ENCODE results near the gene NDUFA12.

The NDUFA12 gene

DNA sequence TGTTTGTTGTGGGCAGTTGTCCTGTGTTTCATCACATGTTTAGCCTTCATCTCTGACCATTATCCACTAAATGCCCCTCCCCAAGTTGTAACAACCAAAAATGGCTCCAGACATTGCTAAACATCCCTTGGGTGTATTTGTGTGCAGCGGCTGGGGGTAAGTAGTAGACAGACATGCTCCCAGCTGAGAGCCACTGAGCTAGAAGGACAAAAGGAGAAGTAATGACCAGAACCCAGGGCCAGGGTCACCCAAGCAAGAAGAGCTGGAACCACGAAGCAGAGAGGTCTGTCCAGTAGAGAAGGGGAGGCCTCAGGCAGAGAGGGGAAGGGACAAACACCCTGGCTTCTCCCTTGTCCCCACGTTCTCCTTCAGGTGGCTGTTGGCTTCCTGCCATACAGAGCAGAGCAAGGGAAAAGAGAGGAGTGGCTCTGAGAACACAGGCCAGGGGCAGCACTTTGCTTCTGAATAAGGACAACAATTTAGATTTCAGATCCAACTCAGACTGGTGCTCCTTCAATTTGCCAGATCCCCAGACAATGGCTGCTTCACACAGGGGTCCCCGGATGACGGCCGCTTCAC is 55.2 kb downstream of the NDUFA12 start:
- in situ Hi-C loops (cut with MboI; ENCODE audit: low sequenced_read_pairs), result no loop called here

DNA sequence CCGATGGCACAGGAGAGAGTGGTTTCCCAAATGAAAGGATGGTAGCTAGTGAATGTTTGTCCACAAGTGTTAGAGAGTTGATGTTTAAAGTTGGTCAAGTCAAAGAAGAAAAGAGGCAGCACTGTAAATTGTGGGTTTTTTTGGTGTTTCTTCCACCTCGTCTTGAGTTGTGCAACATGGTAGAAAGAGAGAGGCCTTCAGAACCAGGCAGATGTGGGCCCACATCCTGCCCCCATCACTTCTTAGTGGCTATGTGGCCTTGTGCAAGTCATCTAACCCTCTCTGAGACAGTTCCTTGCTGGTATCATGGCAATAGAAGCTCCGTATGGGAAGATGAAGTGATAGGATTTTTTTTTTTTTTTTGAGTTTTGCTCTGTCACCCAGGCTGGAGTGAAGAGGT is 60.8 kb downstream of the NDUFA12 start:
- in situ Hi-C loops (cut with MboI; ENCODE audit: low sequenced_read_pairs), result no loop called here

DNA sequence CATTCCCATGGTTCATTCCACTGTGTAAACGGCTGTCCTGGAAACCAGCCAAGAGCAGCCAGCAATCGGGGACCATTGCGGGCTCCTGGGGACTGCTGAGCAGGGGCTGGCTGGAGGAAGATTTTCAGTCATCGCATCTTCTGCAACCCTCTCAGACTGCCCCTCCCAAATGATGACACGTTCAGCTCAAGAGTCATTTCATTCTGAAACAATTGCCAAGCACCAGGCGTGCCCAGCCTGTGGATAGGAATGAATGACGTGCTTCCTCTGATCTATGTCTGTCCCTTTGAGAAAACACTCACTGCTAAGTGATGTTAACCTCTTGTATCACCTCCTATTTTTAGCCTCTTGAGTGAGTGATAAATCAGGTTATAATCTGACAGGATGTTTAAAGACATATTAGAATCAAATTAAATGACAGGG is 62.0 kb downstream of the NDUFA12 start:
- in situ Hi-C loops (cut with MboI; ENCODE audit: low sequenced_read_pairs), result no loop called here

DNA sequence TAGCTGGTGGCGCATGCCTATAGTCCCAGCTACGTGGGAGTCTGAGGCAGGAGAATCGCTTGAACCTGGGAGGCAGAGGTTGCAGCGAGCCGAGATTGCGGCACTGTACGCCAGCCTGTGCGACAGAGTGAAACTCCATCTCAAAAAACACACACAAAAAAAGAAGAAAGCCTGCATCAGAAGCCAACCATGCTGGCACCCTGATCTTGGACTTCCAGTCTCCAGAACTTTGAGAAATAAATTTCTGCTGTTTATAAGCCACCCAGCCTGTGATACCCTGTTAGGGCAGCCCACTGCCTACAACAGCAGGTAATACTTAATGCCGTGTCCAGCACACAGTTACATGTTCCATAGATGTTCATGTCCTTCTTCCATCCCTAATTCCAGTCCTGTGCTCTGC is 62.7 kb downstream of the NDUFA12 start:
- in situ Hi-C loops (cut with MboI; ENCODE audit: low sequenced_read_pairs), result no loop called here

DNA sequence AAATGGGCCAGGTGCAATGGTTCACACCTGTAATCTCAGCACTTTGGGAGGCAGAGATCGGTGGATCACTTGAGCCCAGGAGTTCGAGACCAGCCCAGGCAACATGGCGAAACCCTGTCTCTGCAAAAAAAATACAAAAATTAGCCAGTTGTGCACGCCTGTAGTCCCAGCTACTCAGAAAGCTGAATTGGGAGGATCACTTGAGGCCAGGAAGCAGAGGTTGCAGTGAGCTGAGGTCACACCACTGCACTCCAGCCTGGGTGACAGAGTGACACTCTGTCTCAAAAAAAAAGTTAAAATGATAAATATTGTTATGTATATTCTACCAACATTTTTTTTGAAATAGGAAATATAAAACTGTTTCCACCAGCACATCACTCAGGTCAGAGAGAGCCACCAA is 64.9 kb downstream of the NDUFA12 start:
- in situ Hi-C loops (cut with MboI; ENCODE audit: low sequenced_read_pairs), result no loop called here

DNA sequence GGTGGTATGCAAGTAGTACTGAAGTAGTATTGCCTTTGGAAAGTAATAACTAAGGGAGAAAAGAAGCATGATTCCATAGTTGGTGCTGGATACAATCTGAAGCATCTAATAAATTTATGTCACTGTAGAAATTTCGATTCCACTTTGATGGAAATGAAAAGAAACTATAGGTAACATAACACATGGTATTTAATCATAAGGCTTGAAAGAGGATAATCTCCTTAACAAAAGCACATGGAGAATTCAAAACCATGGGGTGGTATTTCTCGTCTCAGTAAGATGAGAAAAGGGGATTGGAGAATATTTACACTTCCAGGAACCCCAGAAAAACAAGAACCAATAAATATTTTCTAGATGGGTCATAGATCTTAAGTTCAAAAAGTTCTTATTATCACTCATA is 72.7 kb downstream of the NDUFA12 start:
- in situ Hi-C loops (cut with MboI; ENCODE audit: low sequenced_read_pairs), result no loop called here

DNA sequence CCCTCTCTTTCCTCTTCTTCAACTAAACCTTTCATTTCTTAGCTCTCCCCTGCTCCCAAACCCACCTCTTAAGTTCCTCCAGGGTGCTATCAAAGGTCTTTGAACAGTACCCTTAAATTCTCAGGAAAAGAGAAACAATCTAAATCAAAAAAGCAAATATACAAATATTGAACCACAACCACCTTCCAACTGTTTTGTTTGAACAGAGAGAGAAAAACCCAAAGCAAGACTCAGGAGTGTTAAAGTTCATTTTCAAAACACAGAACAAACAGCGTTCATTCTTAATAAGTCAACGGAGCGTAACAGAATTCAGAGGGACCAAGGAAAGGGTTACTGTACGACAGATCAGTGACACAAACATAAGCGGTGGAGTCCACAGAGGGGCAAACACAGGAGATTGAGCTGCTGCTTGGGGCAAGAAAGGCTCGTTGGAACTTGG is 73.3 kb downstream of the NDUFA12 start:
- in situ Hi-C loops (cut with MboI; ENCODE audit: low sequenced_read_pairs), result no loop called here

DNA sequence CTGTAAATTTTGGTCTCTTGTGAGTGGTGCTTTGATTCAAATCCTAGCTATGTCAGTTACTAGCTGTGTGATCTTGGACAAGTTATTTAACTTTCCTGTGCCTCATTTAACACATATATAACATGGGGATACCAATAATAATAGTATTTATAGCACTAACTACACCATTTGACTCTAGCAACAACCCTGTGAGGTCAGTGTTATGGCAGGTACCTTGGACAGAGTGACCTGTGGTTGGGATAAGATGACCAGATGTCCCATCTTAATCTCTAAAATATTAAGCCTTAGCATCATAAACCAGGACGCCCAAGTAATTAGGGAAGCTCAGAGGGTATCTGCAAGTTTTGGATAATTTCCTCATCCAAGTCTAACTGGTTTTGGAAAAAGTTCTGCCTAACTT is 73.7 kb downstream of the NDUFA12 start:
- in situ Hi-C loops (cut with MboI; ENCODE audit: low sequenced_read_pairs), result no loop called here

DNA sequence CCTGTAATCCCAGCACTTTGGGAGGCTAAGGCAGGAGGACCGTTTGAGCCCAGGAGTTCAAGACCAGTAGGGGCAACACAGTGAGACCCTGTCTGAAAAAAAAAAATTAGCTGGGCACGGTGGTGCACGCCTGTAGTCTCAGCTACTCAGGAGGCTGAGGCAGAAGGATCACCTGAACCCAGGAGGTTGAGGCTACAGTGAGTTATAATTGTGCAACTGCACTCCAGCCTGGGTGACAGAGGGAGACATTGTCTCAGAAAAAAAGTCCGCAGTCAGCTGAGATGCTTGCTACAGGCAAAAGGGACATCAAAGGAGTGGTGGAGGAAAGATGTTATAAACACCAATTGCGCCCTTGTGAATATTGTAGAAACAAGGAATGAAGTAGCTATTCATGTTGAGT is 77.8 kb downstream of the NDUFA12 start:
- in situ Hi-C loops (cut with MboI; ENCODE audit: low sequenced_read_pairs), result no loop called here

DNA sequence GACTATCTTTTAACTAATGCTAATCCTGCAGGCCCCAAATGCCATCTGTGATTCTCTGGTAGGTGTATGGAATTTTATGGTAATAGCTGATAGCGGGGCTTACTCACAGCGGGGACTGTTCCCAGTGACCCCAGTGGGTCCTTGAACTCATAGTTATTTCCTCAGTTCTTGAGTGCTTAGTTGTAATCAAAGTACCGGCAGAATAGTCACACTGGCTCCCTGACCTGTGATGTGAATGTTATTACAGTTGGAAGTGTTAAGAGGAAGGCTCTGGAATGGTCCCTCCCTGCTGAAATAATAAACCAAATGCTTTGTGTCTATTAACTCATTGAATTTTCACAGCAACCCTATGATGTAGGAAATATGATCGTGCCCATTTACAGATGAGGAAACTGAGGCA is 78.3 kb downstream of the NDUFA12 start:
- in situ Hi-C loops (cut with MboI; ENCODE audit: low sequenced_read_pairs), result no loop called here

DNA sequence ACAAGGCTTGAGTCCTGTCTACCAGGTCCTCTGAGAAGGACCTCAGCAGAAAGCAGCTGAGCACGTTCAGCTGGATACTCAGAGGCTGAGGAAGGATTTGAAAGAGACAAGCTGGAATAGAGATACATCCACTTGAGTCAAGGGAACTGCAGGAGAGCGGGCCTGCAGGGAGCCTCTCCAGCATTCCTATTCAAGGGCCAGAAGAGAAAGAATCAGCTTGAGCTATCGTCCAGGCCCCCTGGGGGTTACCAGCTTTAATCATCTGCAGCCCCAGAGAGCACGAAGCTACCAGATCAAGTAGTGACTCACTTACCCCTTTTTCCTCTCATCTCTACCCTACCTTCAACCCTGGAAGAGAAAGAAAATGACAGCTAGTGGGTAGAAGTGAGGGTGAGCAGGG is 80.9 kb downstream of the NDUFA12 start:
- in situ Hi-C loops (cut with MboI; ENCODE audit: low sequenced_read_pairs), result no loop called here

Data from HL-60/S4 (cell line).